NCI-H82 (cell line): ENCODE data around the gene CFAP57.
"Not testable (repeated sequence)": the region's sequence is repeated elsewhere in the genome, so short reads cannot be mapped to it uniquely, and the experiment has no call there.

Source experiments
- DNase-seq: peaks from one replicate; lab custom pipeline; 2025; lab: John Stamatoyannopoulos, UW

CFAP57 gene

GRCh38 chr1:43171876-43172526, at the start of gene CFAP57, which contains the start of gene EBNA1BP2:
TSS of gene CFAP57 (plus strand) at chr1:43172330. CDS start at chr1:43172754, 424 bp downstream.
TSS of gene EBNA1BP2 (minus strand) at chr1:43172290. CDS start at chr1:43172118, 172 bp downstream.
- DNase-seq = peak; percentile 96

GRCh38 chr1:43123031-43123430, 49.1 kb upstream of the CFAP57 start:
- DNase-seq = peak; percentile 26

- no peak for DNase-seq
Observed at GRCh38 chr1:43128816-43129215, 43.3 kb upstream of the CFAP57 start.

- no peak for DNase-seq
Observed at GRCh38 chr1:43129426-43129825, 42.7 kb upstream of the CFAP57 start.

- DNase-seq = no peak
Observed at GRCh38 chr1:43134068-43134467, 38.1 kb upstream of the CFAP57 start.

- no peak for DNase-seq
Observed at GRCh38 chr1:43134640-43135039, 37.5 kb upstream of the CFAP57 start.

GRCh38 chr1:43135857-43136781, 36.0 kb upstream of the CFAP57 start:
- no peak for DNase-seq

- no peak for DNase-seq
Observed at GRCh38 chr1:43137445-43138052, 34.6 kb upstream of the CFAP57 start.

GRCh38 chr1:43139295-43139694, 32.8 kb upstream of the CFAP57 start:
- not testable (repeated sequence) for DNase-seq

GRCh38 chr1:43140010-43140409, 32.1 kb upstream of the CFAP57 start:
- no peak for DNase-seq

GRCh38 chr1:43140583-43140982, 31.5 kb upstream of the CFAP57 start:
- no peak for DNase-seq

GRCh38 chr1:43143441-43143888, 28.7 kb upstream of the CFAP57 start:
- DNase-seq = peak; percentile 42

GRCh38 chr1:43144237-43144636, 27.9 kb upstream of the CFAP57 start:
- DNase-seq = no peak

- DNase-seq = peak; percentile 91
Observed at GRCh38 chr1:43147625-43148327, 24.4 kb upstream of the CFAP57 start.

GRCh38 chr1:43149889-43150288, 22.2 kb upstream of the CFAP57 start:
- DNase-seq = no peak

GRCh38 chr1:43152866-43153265, 19.3 kb upstream of the CFAP57 start:
- DNase-seq = no peak

GRCh38 chr1:43153443-43153842, 18.7 kb upstream of the CFAP57 start:
- no peak for DNase-seq

GRCh38 chr1:43156026-43156425, 16.1 kb upstream of the CFAP57 start:
- DNase-seq = no peak

- no peak for DNase-seq
Observed at GRCh38 chr1:43165162-43165561, 7.0 kb upstream of the CFAP57 start.

- no peak for DNase-seq
Observed at GRCh38 chr1:43165765-43166164, 6.4 kb upstream of the CFAP57 start.

GRCh38 chr1:43171312-43171875, 736 bp upstream of the CFAP57 start:
- peak; percentile 42 for DNase-seq
